RWPE1 (cell line): Measurements from ENCODE around the gene C2orf80.
"Not testable (repeated sequence)": the region's sequence is repeated elsewhere in the genome, so short reads cannot be mapped to it uniquely, and the experiment has no call there.

Experiments used
- CTCF ChIA-PET: fragments of 350-600 bp; sonication (Branson Sonifier 250); formaldehyde crosslinking; extraction: SDS; loops from one replicate; lab custom pipeline; 2021; lab: Yijun Ruan, JAX
- POLR2A ChIA-PET: fragments of 400-600 bp; formaldehyde crosslinking; extraction: SDS; loops from one replicate; lab custom pipeline; 2020; ENCODE audit warnings: antibody characterized with exemption; ENCODE audit not compliant: low non-redundant PET; lab: Yijun Ruan, JAX
- DNase-seq: peaks from one replicate; pipeline ENCODE4 v3.0.0; 2012; ENCODE audit warnings: low spot score
- H3K27ac ChIP-seq: fragments of 450-650 bp; 2 replicates; pipeline ENCODE4 v1.5.1; 2017
- TF ChIP-seq, protein P1 (sequence below): fragments of 450-650 bp; conservative IDR thresholded peaks from 2 replicates; pipeline ENCODE4 v1.5.1; 2017; ENCODE audit warnings: low read depth, mild to moderate bottlenecking

The C2orf80 gene

GRCh38 chr2:208129744-208130711 lies 59.8 kb downstream of the C2orf80 start, which contains the start of gene CRYGC:
CRYGC (minus strand) TSS chr2:208129828; CDS start chr2:208129792, 36 bp downstream.
- ChIA-PET POLR2A (no interaction called here), CTCF (interaction anchor here (0.6 kb wide), 1 partner anchor 58 kb away, joined by 3 read pairs; no protein-coding TSS in a partner anchor)
- TF ChIP-seq, protein P1, sequence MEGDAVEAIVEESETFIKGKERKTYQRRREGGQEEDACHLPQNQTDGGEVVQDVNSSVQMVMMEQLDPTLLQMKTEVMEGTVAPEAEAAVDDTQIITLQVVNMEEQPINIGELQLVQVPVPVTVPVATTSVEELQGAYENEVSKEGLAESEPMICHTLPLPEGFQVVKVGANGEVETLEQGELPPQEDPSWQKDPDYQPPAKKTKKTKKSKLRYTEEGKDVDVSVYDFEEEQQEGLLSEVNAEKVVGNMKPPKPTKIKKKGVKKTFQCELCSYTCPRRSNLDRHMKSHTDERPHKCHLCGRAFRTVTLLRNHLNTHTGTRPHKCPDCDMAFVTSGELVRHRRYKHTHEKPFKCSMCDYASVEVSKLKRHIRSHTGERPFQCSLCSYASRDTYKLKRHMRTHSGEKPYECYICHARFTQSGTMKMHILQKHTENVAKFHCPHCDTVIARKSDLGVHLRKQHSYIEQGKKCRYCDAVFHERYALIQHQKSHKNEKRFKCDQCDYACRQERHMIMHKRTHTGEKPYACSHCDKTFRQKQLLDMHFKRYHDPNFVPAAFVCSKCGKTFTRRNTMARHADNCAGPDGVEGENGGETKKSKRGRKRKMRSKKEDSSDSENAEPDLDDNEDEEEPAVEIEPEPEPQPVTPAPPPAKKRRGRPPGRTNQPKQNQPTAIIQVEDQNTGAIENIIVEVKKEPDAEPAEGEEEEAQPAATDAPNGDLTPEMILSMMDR = no peak
- peak; percentile 55 for DNase-seq
- H3K27ac ChIP-seq = no peak within 1 kb of the TSS

DNA sequence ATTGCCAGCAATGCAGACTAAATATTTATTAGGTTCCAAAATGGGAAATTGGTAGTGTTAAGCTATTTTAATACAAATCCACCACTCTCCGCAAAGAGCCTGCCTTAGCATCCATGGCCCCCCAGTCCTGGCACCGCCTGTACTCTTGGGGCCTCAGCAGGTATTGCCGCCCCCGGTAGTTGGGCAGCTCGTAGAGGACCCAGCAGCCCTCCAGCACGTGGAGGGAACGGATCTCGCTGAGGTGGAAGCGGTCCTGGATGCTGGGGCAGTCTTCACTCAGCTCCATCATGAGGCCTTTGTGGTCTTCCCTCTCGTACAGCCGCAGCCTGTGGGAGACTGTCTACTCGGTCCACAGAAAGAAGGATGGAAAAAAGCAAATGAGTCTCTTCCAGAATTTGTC lies 61.7 kb downstream of the C2orf80 start:
- no peak for DNase-seq
- POLR2A ChIA-PET = no interaction called here
- H3K27ac ChIP-seq = no peak overlapping the region
- CTCF ChIA-PET = no interaction called here
- TF ChIP-seq, protein P1 = no peak

DNA sequence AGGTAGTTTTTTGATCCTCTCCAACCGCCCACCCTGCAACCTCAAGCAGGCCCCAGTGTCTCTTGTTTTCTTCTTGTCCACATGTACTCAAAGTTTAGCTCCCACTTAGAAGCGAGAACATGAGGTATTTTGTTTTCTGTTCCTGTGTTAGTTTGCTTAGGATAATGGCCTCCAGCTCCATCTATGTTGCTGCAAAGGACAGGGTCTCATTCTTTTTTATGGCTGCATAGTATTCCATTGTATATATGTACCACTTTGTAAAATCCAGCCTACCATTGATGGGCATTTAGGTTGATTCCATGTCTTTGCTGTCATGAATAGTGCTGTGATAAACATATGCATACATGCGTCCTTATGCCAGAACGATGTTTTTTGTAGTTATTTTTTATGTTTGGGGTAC lies 62.7 kb downstream of the C2orf80 start:
- ChIA-PET CTCF (interaction anchor here (0.7 kb wide), 1 partner anchor 1467 kb away, joined by 3 read pairs; no protein-coding TSS in a partner anchor), POLR2A (no interaction called here)
- TF ChIP-seq, protein P1 = no peak

GRCh38 chr2:208125251-208125650 lies 64.6 kb downstream of the C2orf80 start:
- TF ChIP-seq, protein P1 = no peak
- CTCF ChIA-PET = no interaction called here
- POLR2A ChIA-PET = no interaction called here
- H3K27ac ChIP-seq = no peak overlapping the region
- no peak for DNase-seq

More for the DNA sequence above, 62.7 kb downstream of the C2orf80 start:
- no peak overlapping the region for H3K27ac ChIP-seq
- no peak for DNase-seq

GRCh38 chr2:208124013-208124715 lies 65.7 kb downstream of the C2orf80 start, which contains the start of gene CRYGD:
CRYGD (minus strand) TSS chr2:208124524; CDS start chr2:208124473, 51 bp downstream.
- H3K27ac ChIP-seq, DNase-seq, POLR2A ChIA-PET: not testable (repeated sequence)
- CTCF ChIA-PET = interaction anchor here (0.6 kb wide), 1 partner anchor 25 kb away, joined by 3 read pairs; no protein-coding TSS in a partner anchor

GRCh38 chr2:208122248-208122647 lies 67.6 kb downstream of the C2orf80 start:
- TF ChIP-seq, protein P1 = no peak
- CTCF ChIA-PET = no interaction called here
- POLR2A ChIA-PET = no interaction called here
- DNase-seq = no peak
- no peak overlapping the region for H3K27ac ChIP-seq
